Suprapubic skin (tissue), 4 donors: ENCODE data around the gene SMIM1. TPM values are rescaled to one million over a fixed set of nuclear protein-coding genes. Genes with fewer than 3 reads are reported as not detected.

Experiments
- DNase-seq, 2 donors: peaks; one replicate each; pipeline ENCODE4 v3.0.0-alpha.2; 2019; ENCODE audit warnings: low spot score in 2 of 2
- H3K27ac ChIP-seq: fragments of 200-600 bp; sonication (generic); one replicate; pipeline ENCODE4 v1.5.1; 2019
- H3K27me3 ChIP-seq: fragments of 200-600 bp; sonication (generic); one replicate; pipeline ENCODE4 v1.5.1; 2019
- H3K36me3 ChIP-seq: fragments of 200-600 bp; sonication (generic); one replicate; pipeline ENCODE4 v1.5.1; 2019
- H3K4me1 ChIP-seq: fragments of 200-600 bp; sonication (generic); one replicate; pipeline ENCODE4 v1.5.1; 2019
- H3K4me3 ChIP-seq: fragments of 200-600 bp; sonication (generic); one replicate; pipeline ENCODE4 v1.5.1; 2019; ENCODE audit warnings: mild to moderate bottlenecking
- H3K9me3 ChIP-seq: fragments of 200-600 bp; sonication (generic); one replicate; pipeline ENCODE4 v1.5.1; 2019
- CTCF ChIP-seq, 2 donors: fragments of 200-600 bp in 1 of 2; fragments of 450-650 bp in 1 of 2; sonication (generic) in 1 of 2; IDR thresholded peaks; one replicate each; pipeline ENCODE4 v1.5.1; 2016 to 2019; ENCODE audit warnings: antibody characterized with exemption in 2 of 2, mild to moderate bottlenecking in 1 of 2, moderate library complexity in 1 of 2
- EP300 ChIP-seq: sonication (generic); formaldehyde crosslinking; IDR thresholded peaks from one replicate; pipeline ENCODE4 v1.6.1; 2017; ENCODE audit warnings: antibody characterized with exemption
- POLR2A ChIP-seq, 2 donors: fragments of 450-650 bp; IDR thresholded peaks; one replicate each; pipeline ENCODE4 v1.6.1; 2017; ENCODE audit warnings: antibody characterized with exemption in 2 of 2, mild to moderate bottlenecking in 2 of 2, moderate library complexity in 2 of 2
- POLR2AphosphoS5 ChIP-seq, 3 donors: sonication (generic); formaldehyde crosslinking; IDR thresholded peaks; one replicate each; pipeline ENCODE4 v1.6.1; 2017; ENCODE audit warnings: antibody characterized with exemption in 3 of 3
- WGBS: methylation state at CpG from one replicate; pipeline ENCODE4 v1.1.5; 2018; 5-methylcytosine and 5-hydroxymethylcytosine counted together
- total RNA-seq, 4 donors: library from RNA; depleted of rRNA; stranded (reverse); fragments of >200 nt; gene quantifications; one replicate each; pipeline ENCODE4 v1.1.0, GENCODE V29; 2016

SMIM1 gene
- total RNA-seq, 4 donors from 2014 or later: 3.2 to 8.4 (median 3.4) TPM; not detected in 1

GRCh38 chr1:3762873-3763228 lies 9.7 kb upstream of the SMIM1 start:
- Histone ChIP-seq H3K9me3 (no peaks in the 10 kb centered on the region), H3K4me3 (no peak overlapping the region), H3K4me1 (no peaks in the 10 kb centered on the region), H3K27me3 (peaks cover 53% of the 10 kb centered on the region), H3K27ac (no peak overlapping the region), H3K36me3 (no peaks in the 10 kb centered on the region)
- peak; percentile 59 to 72 for DNase-seq
- WGBS: 87% methylated on average over 11 of the region's 12 CpGs
- TF ChIP-seq POLR2A (IDR thresholded peaks at IDR 0.05): no peak
- TF ChIP-seq POLR2AphosphoS5 (IDR thresholded peaks at IDR 0.05): no peak
- no peak for TF ChIP-seq CTCF (IDR thresholded peaks at IDR 0.05)
- TF ChIP-seq EP300: no peak

GRCh38 chr1:3763351-3764125 lies 9.0 kb upstream of the SMIM1 start:
- Histone ChIP-seq H3K4me1 (no peaks in the 10 kb centered on the region), H3K27ac (no peak overlapping the region), H3K4me3 (no peak overlapping the region), H3K27me3 (peaks cover 53% of the 10 kb centered on the region), H3K9me3 (no peaks in the 10 kb centered on the region), H3K36me3 (no peaks in the 10 kb centered on the region)
- 88% methylated on average over 19 of the region's 31 CpGs for WGBS
- peak; percentile 49 to 69 for DNase-seq
- no peak for TF ChIP-seq POLR2A (IDR thresholded peaks at IDR 0.05)
- no peak for TF ChIP-seq CTCF (IDR thresholded peaks at IDR 0.05)
- TF ChIP-seq EP300: no peak
- TF ChIP-seq POLR2AphosphoS5 (IDR thresholded peaks at IDR 0.05): no peak

- no peak for TF ChIP-seq CTCF (IDR thresholded peaks at IDR 0.05)
- no peaks in the 10 kb centered on the region for H3K9me3 ChIP-seq
- WGBS: 90% methylated on average over 17 of the region's 17 CpGs
Observed at GRCh38 chr1:3767328-3767925, 5.1 kb upstream of the SMIM1 start.

GRCh38 chr1:3768811-3769390 lies 3.6 kb upstream of the SMIM1 start:
- DNase-seq: peak in 1 of 2 donors; percentile 55
- H3K27me3 ChIP-seq: peaks cover 31% of the 10 kb centered on the region
- TF ChIP-seq POLR2A (IDR thresholded peaks at IDR 0.05) (no peak), CTCF (IDR thresholded peaks at IDR 0.05) (no peak), POLR2AphosphoS5 (IDR thresholded peaks at IDR 0.05) (no peak), EP300 (no peak)
- no peak overlapping the region for H3K4me3 ChIP-seq
- H3K36me3 ChIP-seq: no peaks in the 10 kb centered on the region
- no peak overlapping the region for H3K27ac ChIP-seq
- WGBS: 93% methylated on average over 19 of the region's 22 CpGs
- peaks cover 27% of the 10 kb centered on the region for H3K4me1 ChIP-seq
- no peaks in the 10 kb centered on the region for H3K9me3 ChIP-seq

More at GRCh38 chr1:3767328-3767925, 5.1 kb upstream of the SMIM1 start:
- Histone ChIP-seq H3K27me3 (peaks cover 41% of the 10 kb centered on the region), H3K36me3 (no peaks in the 10 kb centered on the region), H3K4me3 (no peak overlapping the region), H3K27ac (no peak overlapping the region), H3K4me1 (peaks cover 14% of the 10 kb centered on the region)
- DNase-seq: peak in 1 of 2 donors; percentile 36

- Histone ChIP-seq H3K9me3 (no peaks in the 10 kb centered on the region), H3K4me3 (no peak overlapping the region), H3K4me1 (peaks cover 34% of the 10 kb centered on the region), H3K27ac (no peak overlapping the region), H3K36me3 (no peaks in the 10 kb centered on the region), H3K27me3 (peaks cover 31% of the 10 kb centered on the region)
- WGBS: 90% methylated on average over 9 of the region's 16 CpGs
- DNase-seq: peak; percentile 63 to 76
- no peak for TF ChIP-seq EP300
- no peak for TF ChIP-seq CTCF (IDR thresholded peaks at IDR 0.05)
- TF ChIP-seq POLR2AphosphoS5 (IDR thresholded peaks at IDR 0.05): no peak
- no peak for TF ChIP-seq POLR2A (IDR thresholded peaks at IDR 0.05)
Observed at GRCh38 chr1:3770047-3770765, 2.3 kb upstream of the SMIM1 start.
